A549 treated with DMSO at 1 μM for 4 hours (cell line): ENCODE measurements around the gene ALDH3A2. TPM values are rescaled to one million over a fixed set of nuclear protein-coding genes. Genes with fewer than 3 reads are reported as not detected.

Experiments
- total RNA-seq: library from RNA; stranded (reverse); fragments of 200-300 nt; extraction: Qiagen RNA extraction; gene quantifications from 5 replicates; pipeline ENCODE4 v1.2.3, GENCODE V29; 2022; ENCODE audit warnings: low read depth

ALDH3A2 gene
- total RNA-seq, result 148 to 189 TPM (median 178 TPM) in 5 replicates

GRCh38 chr17:19648475-19649273, at the start of gene ALDH3A2:
Gene ALDH3A2 (plus strand): TSS chr17:19648751. CDS start chr17:19648972, 221 bp downstream.

GRCh38 chr17:19716108-19717030, 67.8 kb downstream of the ALDH3A2 start, which contains the start of gene SLC47A2:
Gene SLC47A2 (minus strand): TSS chr17:19716584. CDS start chr17:19716555, 29 bp downstream.

Other genes with a start within 250 kb of the ALDH3A2 start
- 0.21 to 0.92 TPM (median 0.52 TPM) in 5 replicates for gene RNF112, start 237.5 kb upstream of the ALDH3A2 start, total RNA-seq
- 21.7 to 27.1 TPM (median 26.0 TPM) in 5 replicates for gene SLC47A1, start 114.9 kb upstream of the ALDH3A2 start, total RNA-seq
- gene SLC47A2, start 67.8 kb downstream of the ALDH3A2 start, total RNA-seq, result 0.06 to 0.15 TPM (median 0.10 TPM) in 4 of 5 replicates, not detected in the other
- gene ALDH3A1, start 99.5 kb downstream of the ALDH3A2 start, total RNA-seq, result 726 to 1,151 TPM (median 866 TPM) in 5 replicates
- gene ULK2, start 219.2 kb downstream of the ALDH3A2 start, total RNA-seq, result 10.1 to 15.8 TPM (median 15.3 TPM) in 5 replicates